Sigmoid colon (tissue), 4 donors: ENCODE data around the gene QARS1.
A peak's percentile ranks its signal among the peaks of the same experiment; 100 is the strongest.

Experiments used
- EP300 ChIP-seq, 4 donors: sonication (generic); formaldehyde crosslinking; IDR thresholded peaks; one replicate each; pipeline ENCODE4 v1.6.1; 2017; ENCODE audit warnings: antibody characterized with exemption in 4 of 4
- POLR2A ChIP-seq, 2 donors: fragments of 450-650 bp; IDR thresholded peaks; one replicate each; pipeline ENCODE4 v1.6.1; 2016; ENCODE audit warnings: antibody characterized with exemption in 2 of 2, mild to moderate bottlenecking in 2 of 2, moderate library complexity in 2 of 2
- TF ChIP-seq, protein P1 (sequence below), 4 experiments: fragments of 450-650 bp in 3 of 4; fragments of 200-600 bp in 1 of 4; IDR thresholded peaks; one replicate each; pipeline ENCODE4 v1.5.1; 2016 to 2019; ENCODE audit warnings: antibody characterized with exemption in 4 of 4, mild to moderate bottlenecking in 3 of 4, moderate library complexity in 2 of 4

DNA sequence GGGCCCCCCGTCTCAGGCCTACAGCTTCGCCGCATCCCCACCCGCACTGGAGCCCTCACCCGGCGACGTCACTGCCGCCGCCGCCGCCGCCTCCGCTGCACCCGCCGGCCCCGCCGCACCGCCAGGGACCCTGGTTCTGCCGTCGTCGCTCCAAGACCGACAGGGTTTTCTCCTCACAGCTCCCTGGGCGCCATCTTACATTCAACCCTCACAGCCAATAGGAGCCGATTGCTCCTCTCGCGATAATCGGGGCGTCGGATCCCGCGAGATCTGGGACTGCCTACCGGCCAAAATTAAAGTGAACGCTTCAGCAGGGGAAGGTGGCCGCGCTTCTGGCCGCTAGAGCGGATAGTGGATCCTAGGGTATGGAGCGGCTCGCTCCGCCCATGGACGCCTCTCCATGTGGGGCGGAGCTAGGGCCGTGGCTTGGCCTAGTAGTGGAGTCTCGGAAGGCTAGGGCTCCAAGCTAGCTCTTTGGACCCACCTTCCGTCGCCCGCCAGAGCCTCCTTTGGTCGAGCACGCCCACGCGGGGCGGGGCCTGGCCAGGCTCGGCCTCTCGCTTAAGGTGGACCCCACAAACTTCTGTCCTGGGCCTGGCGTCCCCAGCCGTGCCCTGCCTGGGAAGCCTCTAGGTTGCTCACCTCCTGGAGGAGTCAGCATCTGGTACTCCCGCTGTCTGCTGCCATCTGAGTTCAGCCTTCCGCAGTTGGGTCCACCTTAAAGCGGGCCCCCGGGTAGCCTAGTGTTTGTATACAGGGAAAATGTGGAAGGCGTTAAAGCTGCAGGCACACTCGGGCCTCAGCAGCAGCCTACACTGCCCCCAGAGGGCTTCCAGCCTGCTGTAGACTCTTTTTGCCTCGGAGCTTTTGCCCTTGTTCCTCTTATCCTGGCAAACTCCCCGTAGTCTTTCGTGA, 10.4 kb downstream of the QARS1 start, which contains the start of gene QRICH1:
- TF ChIP-seq, protein P1, sequence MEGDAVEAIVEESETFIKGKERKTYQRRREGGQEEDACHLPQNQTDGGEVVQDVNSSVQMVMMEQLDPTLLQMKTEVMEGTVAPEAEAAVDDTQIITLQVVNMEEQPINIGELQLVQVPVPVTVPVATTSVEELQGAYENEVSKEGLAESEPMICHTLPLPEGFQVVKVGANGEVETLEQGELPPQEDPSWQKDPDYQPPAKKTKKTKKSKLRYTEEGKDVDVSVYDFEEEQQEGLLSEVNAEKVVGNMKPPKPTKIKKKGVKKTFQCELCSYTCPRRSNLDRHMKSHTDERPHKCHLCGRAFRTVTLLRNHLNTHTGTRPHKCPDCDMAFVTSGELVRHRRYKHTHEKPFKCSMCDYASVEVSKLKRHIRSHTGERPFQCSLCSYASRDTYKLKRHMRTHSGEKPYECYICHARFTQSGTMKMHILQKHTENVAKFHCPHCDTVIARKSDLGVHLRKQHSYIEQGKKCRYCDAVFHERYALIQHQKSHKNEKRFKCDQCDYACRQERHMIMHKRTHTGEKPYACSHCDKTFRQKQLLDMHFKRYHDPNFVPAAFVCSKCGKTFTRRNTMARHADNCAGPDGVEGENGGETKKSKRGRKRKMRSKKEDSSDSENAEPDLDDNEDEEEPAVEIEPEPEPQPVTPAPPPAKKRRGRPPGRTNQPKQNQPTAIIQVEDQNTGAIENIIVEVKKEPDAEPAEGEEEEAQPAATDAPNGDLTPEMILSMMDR (IDR thresholded peaks at IDR 0.05) = peak in 3 of 4 experiments; percentile 33 to 51 (median 37)
- TF ChIP-seq POLR2A (IDR thresholded peaks at IDR 0.05) (peak; percentile 53 to 69), EP300 (IDR thresholded peaks at IDR 0.05) (no peak)
